A549 (cell line): Measurements from ENCODE around the gene TRIP10. TPM values are rescaled to one million over a fixed set of nuclear protein-coding genes. Genes with fewer than 3 reads are reported as not detected.

Source experiments
- ATAC-seq, 2 experiments: fragments of 200-7000 bp in 1 of 2; fragments of >200 bp in 1 of 2; cut with Nextera tagmentation in 1 of 2; cut with Tn5 transposase in 1 of 2; 3 replicates each; pipeline versions ENCODE4 v1.8.0 to v1.9.1; 2018 to 2020; ENCODE audit warnings: mild to moderate bottlenecking in 1 of 2, moderate library complexity in 1 of 2
- CTCF ChIA-PET: fragments of 300-600 bp; sonication (Branson Sonifier 250); formaldehyde crosslinking; extraction: SDS; loops from one replicate; lab custom pipeline; 2021; ENCODE audit warnings: antibody characterized with exemption, inconsistent platforms; lab: Yijun Ruan, JAX
- POLR2A ChIA-PET: fragments of 350-600 bp; formaldehyde crosslinking; extraction: SDS; loops from one replicate; lab custom pipeline; 2021; ENCODE audit warnings: antibody characterized with exemption, inconsistent platforms; lab: Yijun Ruan, JAX
- DNase-seq, 2 experiments: peaks; one replicate each; pipeline versions ENCODE4 v3.0.0 to v3.0.0-alpha.2; 2011 to 2016; ENCODE audit warnings: low read depth in 1 of 2, low spot score in 1 of 2
- FAIRE-seq: peaks from 2 replicates; lab custom pipeline; 2011; peaks lifted over from hg19 to GRCh38; lab: Jason Lieb, UNC
- H3K27ac ChIP-seq, 2 experiments: fragments of >200 bp; sonication (Bioruptor Twin); formaldehyde crosslinking; 3 replicates each; pipeline ENCODE4 v1.5.1; 2016 to 2017
- H3K4me1 ChIP-seq: fragments of >200 bp; sonication (Bioruptor Twin); formaldehyde crosslinking; 3 replicates; pipeline ENCODE4 v1.6.1; 2016
- H3K4me2 ChIP-seq: fragments of >200 bp; sonication (Bioruptor Twin); formaldehyde crosslinking; 3 replicates; pipeline ENCODE4 v1.6.1; 2016
- H3K4me3 ChIP-seq: fragments of >200 bp; sonication (Bioruptor Twin); formaldehyde crosslinking; 3 replicates; pipeline ENCODE4 v1.5.1; 2016
- H3K9me3 ChIP-seq: fragments of >200 bp; sonication (Bioruptor Twin); formaldehyde crosslinking; 3 replicates; pipeline ENCODE4 v1.6.1; 2016
- BHLHE40 ChIP-seq: IDR thresholded peaks from 2 replicates; pipeline ENCODE4 v1.6.1; 2012; ENCODE audit warnings: low read depth, low read length, inconsistent platforms
- CBX2 ChIP-seq: fragments of 200-600 bp; sonication (generic); IDR thresholded peaks from 2 replicates; pipeline ENCODE4 v1.6.1; 2016; ENCODE audit warnings: low read depth, mild to moderate bottlenecking, borderline replicate concordance
- CHD4 ChIP-seq: fragments of 200-600 bp; sonication (generic); IDR thresholded peaks from 2 replicates; pipeline ENCODE4 v1.6.1; 2016; ENCODE audit warnings: antibody characterized with exemption, mild to moderate bottlenecking, borderline replicate concordance
- EHMT2 ChIP-seq: fragments of 200-600 bp; sonication (generic); IDR thresholded peaks from 2 replicates; pipeline ENCODE4 v1.6.1; 2016; ENCODE audit warnings: antibody characterized with exemption, low read depth, mild to moderate bottlenecking, moderate library complexity
- ESRRA ChIP-seq: fragments of 150-350 bp; IDR thresholded peaks from 2 replicates; pipeline ENCODE4 v1.6.1; 2014; ENCODE audit warnings: mild to moderate bottlenecking, low read length, borderline replicate concordance
- HDAC2 ChIP-seq: fragments of 200-600 bp; sonication (generic); IDR thresholded peaks from 2 replicates; pipeline ENCODE4 v1.6.1; 2016
- HOXB5 ChIP-seq: fragments of 250-450 bp; sonication (Bioruptor Pico); IDR thresholded peaks from 2 replicates; pipeline ENCODE4 v1.5.0; 2020; ENCODE audit warnings: mild to moderate bottlenecking, moderate library complexity
- JUN ChIP-seq, 2 experiments: fragments of >200 bp; sonication (Bioruptor Twin); formaldehyde crosslinking; IDR thresholded peaks; 2 replicates in 1 of 2; 3 replicates in 1 of 2; pipeline ENCODE4 v1.6.1; 2016 to 2017
- KDM1A ChIP-seq: fragments of 200-600 bp; sonication (generic); IDR thresholded peaks from 2 replicates; pipeline ENCODE4 v1.6.1; 2016; ENCODE audit warnings: low read depth, mild to moderate bottlenecking
- MAFK ChIP-seq: fragments of 450-650 bp; IDR thresholded peaks from 2 replicates; pipeline ENCODE4 v1.6.1; 2014; ENCODE audit not compliant: partially characterized antibody
- MYC ChIP-seq: IDR thresholded peaks from 2 replicates; pipeline ENCODE4 v1.6.1; 2012; ENCODE audit warnings: mild to moderate bottlenecking, inconsistent platforms, low read length, improper control_type of control experiment, borderline replicate concordance
- NFE2L2 ChIP-seq: fragments of 150-350 bp; conservative IDR thresholded peaks from 2 replicates; pipeline ENCODE4 v1.6.1; 2014; ENCODE audit warnings: low read length
- PHF8 ChIP-seq: fragments of 200-600 bp; sonication (generic); IDR thresholded peaks from 2 replicates; pipeline ENCODE4 v1.6.1; 2016; ENCODE audit warnings: low read depth, mild to moderate bottlenecking, antibody characterized with exemption, moderate library complexity, borderline replicate concordance
- RFX5 ChIP-seq: fragments of 450-650 bp; IDR thresholded peaks from 2 replicates; pipeline ENCODE4 v1.7.1; 2014; ENCODE audit warnings: antibody characterized with exemption, mild to moderate bottlenecking, moderate library complexity
- ZSCAN20 ChIP-seq: fragments of 250-450 bp; sonication (Bioruptor Pico); IDR thresholded peaks from 2 replicates; pipeline ENCODE4 v1.8.0; 2022; ENCODE audit warnings: mild to moderate bottlenecking, moderate library complexity
- WGBS: methylation state at CpG from one replicate; pipeline ENCODE4 v1.1.6; 2017; ENCODE audit errors: missing lambda C conversion rate; 5-methylcytosine and 5-hydroxymethylcytosine counted together
- polyA plus RNA-seq, 4 experiments: library from polyadenylated mRNA; depleted of rRNA in 3 of 4; stranded (reverse); fragments of >200 nt; fragmentation: RNase III in 1 of 4; extraction: RNeasy Plus Mini Kit Qiagen cat#74134 plus additional on column Dnase treatment in 1 of 4; gene quantifications; 2 replicates in 3 of 4; 3 replicates in 1 of 4; pipeline ENCODE4 v1.2.3, GENCODE V29; 2011 to 2017
- TF ChIP-seq, protein P1 (sequence below): IDR thresholded peaks from 2 replicates; pipeline ENCODE4 v1.6.1; 2012
- TF ChIP-seq, protein P2 (sequence below): IDR thresholded peaks from 2 replicates; pipeline ENCODE4 v1.6.1; 2012; ENCODE audit warnings: low read depth, borderline replicate concordance
- TF ChIP-seq, protein P3 (sequence below): fragments of 150-350 bp; IDR thresholded peaks from 2 replicates; pipeline ENCODE4 v1.6.1; 2014; ENCODE audit warnings: low read depth, mild to moderate bottlenecking, low read length
- TF ChIP-seq, protein P4 (sequence below): fragments of 250-450 bp; sonication (Bioruptor Pico); IDR thresholded peaks from 2 replicates; pipeline ENCODE4 v1.5.0; 2020; ENCODE audit warnings: low read depth, mild to moderate bottlenecking, moderate library complexity

Gene TRIP10
- polyA plus RNA-seq, 2 of the 4 experiments (the other 2 are of a cell fraction), result 39.2 to 60.9 TPM

DNA sequence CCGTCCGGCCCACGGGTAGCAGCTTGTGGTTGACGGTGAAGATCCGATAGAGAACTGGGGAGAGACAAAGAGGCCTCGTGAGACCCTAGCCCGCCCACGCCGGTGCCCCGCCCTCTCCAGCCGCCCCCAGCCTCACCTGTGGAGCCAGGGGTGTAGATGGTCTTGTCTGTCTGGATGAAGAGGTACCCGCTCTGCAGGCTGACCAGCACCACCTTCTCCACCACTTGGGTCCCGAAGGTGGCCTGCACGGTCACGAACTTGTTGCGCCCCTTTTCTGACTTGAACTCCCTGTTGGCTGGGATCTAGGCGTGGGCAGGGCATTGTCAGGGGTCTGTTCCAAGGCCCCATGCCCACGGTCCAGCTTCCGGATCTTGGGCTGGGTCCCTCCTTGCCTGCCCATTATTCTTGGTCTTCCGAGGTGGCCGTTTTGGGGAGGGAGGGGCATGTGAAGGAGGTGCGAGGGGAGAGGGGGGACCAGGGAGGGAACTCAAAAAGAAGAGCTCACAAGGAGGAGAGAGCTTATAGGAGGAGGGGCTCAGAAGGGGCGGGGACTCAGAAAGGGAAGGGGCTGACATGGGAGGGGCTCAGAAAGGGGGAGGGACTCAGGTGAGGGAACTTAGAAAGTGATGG is 21.3 kb upstream of the TRIP10 start:
- WGBS, result 84% methylated on average over 13 of the region's 23 CpGs
- CTCF ChIA-PET, result no interaction called here
- POLR2A ChIA-PET, result no interaction called here
- H3K4me2 ChIP-seq, result no peak overlapping the region
- no peak for FAIRE-seq
- peaks cover 38% of the 10 kb centered on the region for H3K4me1 ChIP-seq
- H3K27ac ChIP-seq, result no peak overlapping the region
- no peaks in the 10 kb centered on the region for H3K9me3 ChIP-seq
- H3K4me3 ChIP-seq, result no peak overlapping the region
- ATAC-seq, result no peak
- TF ChIP-seq HDAC2, result no peak
- DNase-seq, result no peak

DNA sequence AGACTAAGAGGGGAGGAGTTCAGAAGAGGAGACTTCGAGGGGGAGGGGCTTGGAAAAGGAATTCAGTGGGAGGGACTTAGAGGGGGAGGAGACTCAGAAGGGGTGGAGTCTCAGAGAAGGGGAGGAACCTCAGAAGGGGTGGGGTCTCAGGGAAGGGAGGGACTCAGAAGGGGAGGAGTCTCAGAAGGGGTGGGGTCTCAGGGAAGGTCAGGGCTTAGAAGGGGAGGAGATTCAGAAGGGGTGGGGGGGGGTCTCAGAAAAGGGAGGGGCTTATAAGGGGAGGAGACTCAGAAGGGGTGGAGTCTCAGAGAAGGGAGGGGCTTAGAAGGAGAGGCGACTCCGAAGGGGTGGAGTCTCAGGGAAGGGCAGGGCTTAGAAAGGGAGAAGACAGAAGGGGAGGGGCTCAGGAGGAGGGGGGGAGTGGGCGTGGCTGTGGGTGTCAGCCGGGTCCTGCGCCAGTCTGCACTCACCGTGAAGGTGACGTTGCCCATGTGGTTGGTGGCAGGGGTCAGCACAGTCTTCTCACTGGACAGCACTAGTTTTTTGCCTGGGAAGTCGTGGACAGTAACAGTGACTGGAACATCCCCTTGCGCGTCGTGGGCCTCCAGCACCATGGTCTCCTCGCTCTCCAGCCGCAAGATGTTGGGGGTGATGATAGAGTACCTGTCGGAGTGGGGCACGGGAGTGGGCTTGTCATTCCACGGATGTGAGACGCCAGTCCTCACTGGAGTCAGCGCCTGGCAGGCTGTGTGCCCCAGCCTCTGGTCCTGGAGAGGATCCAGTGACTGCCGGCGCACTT is 20.5 kb upstream of the TRIP10 start:
- Histone ChIP-seq H3K9me3 (no peaks in the 10 kb centered on the region), H3K4me2 (peak overlapping the region; percentile 73; the same call in 2 of the 3 replicates), H3K27ac (peak overlapping the region in 1 of 2 experiments; percentile 83; a peak in 3 of 6 replicates), H3K4me3 (no peak overlapping the region), H3K4me1 (peaks cover 45% of the 10 kb centered on the region)
- no peak for FAIRE-seq
- DNase-seq, result peak; percentile 58 to 63
- TF ChIP-seq RFX5 (no peak), PHF8 (no peak), HOXB5 (CRISPR knock-in tag) (no peak), EHMT2 (no peak), MAFK (no peak), CHD4 (no peak), MYC (no peak), NFE2L2 (no peak), CBX2 (no peak), ESRRA (no peak), JUN (IDR thresholded peaks at IDR 0.05) (no peak)
- TF ChIP-seq, protein P1, sequence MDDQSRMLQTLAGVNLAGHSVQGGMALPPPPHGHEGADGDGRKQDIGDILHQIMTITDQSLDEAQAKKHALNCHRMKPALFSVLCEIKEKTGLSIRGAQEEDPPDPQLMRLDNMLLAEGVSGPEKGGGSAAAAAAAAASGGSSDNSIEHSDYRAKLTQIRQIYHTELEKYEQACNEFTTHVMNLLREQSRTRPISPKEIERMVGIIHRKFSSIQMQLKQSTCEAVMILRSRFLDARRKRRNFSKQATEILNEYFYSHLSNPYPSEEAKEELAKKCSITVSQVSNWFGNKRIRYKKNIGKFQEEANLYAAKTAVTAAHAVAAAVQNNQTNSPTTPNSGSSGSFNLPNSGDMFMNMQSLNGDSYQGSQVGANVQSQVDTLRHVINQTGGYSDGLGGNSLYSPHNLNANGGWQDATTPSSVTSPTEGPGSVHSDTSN, result no peak
- TF ChIP-seq, protein P2, sequence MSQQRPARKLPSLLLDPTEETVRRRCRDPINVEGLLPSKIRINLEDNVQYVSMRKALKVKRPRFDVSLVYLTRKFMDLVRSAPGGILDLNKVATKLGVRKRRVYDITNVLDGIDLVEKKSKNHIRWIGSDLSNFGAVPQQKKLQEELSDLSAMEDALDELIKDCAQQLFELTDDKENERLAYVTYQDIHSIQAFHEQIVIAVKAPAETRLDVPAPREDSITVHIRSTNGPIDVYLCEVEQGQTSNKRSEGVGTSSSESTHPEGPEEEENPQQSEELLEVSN, result no peak
- TF ChIP-seq, protein P3, sequence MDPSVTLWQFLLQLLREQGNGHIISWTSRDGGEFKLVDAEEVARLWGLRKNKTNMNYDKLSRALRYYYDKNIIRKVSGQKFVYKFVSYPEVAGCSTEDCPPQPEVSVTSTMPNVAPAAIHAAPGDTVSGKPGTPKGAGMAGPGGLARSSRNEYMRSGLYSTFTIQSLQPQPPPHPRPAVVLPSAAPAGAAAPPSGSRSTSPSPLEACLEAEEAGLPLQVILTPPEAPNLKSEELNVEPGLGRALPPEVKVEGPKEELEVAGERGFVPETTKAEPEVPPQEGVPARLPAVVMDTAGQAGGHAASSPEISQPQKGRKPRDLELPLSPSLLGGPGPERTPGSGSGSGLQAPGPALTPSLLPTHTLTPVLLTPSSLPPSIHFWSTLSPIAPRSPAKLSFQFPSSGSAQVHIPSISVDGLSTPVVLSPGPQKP, result no peak
- TF ChIP-seq, protein P4, sequence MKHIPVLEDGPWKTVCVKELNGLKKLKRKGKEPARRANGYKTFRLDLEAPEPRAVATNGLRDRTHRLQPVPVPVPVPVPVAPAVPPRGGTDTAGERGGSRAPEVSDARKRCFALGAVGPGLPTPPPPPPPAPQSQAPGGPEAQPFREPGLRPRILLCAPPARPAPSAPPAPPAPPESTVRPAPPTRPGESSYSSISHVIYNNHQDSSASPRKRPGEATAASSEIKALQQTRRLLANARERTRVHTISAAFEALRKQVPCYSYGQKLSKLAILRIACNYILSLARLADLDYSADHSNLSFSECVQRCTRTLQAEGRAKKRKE (CRISPR knock-in tag), result no peak
- peak; percentile 44 to 57; a peak in 3 of 6 replicates for ATAC-seq
- CTCF ChIA-PET, result no interaction called here
- 67% methylated on average over 16 of the region's 21 CpGs for WGBS
- POLR2A ChIA-PET, result no interaction called here

DNA sequence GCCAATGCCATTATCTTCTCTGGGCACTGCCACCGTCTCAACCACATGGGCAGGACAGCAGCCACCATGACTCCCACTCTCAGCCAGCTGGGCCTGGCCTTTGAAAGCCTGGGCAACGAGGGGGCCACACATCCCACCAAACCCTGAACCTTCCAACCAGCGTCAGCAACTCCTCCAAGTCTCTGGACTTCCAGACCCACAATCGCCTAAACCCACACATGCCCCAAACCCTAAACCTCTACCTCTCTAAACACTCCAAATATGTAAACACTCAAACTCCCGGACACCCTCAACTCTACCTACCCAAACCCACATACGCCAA is 20.0 kb upstream of the TRIP10 start:
- TF ChIP-seq BHLHE40 (no peak), KDM1A (no peak), MAFK (no peak), ZSCAN20 (CRISPR knock-in tag) (no peak)
- TF ChIP-seq, all 56 proteins: peak for 0
- peak overlapping the region; percentile 73 for H3K4me2 ChIP-seq
- H3K4me3 ChIP-seq, result no peak overlapping the region
- POLR2A ChIA-PET, result no interaction called here
- no peak for ATAC-seq
- CTCF ChIA-PET, result no interaction called here
- WGBS, result 94% methylated on average over 5 of the region's 6 CpGs
- no peak for FAIRE-seq
- H3K9me3 ChIP-seq, result no peaks in the 10 kb centered on the region
- no peak for DNase-seq
- peaks cover 48% of the 10 kb centered on the region for H3K4me1 ChIP-seq
- H3K27ac ChIP-seq, result peak overlapping the region in 1 of 2 experiments; percentile 83; a peak in 3 of 6 replicates
